Esophagus muscularis mucosa (tissue), 4 donors: ENCODE results near the gene MBTPS1. TPM values are rescaled to one million over a fixed set of nuclear protein-coding genes. Genes with fewer than 3 reads are reported as not detected.

Source experiments
- DNase-seq: peaks from one replicate; pipeline ENCODE4 v3.0.0-alpha.2; 2017; ENCODE audit errors: extremely low spot score
- H3K27ac ChIP-seq, 4 donors: fragments of 200-600 bp; sonication (generic); replicated peaks in 1 of 4; 1 replicate in 3 of 4; 2 replicates in 1 of 4; pipeline ENCODE4 v1.5.1; 2016 to 2019; ENCODE audit warnings: mild to moderate bottlenecking in 1 of 4
- H3K27me3 ChIP-seq, 4 donors: fragments of 200-600 bp; sonication (generic); one replicate each; pipeline versions ENCODE4 v1.5.1 to v1.6.0; 2016 to 2019
- H3K36me3 ChIP-seq, 4 donors: fragments of 200-600 bp; sonication (generic); one replicate each; pipeline ENCODE4 v1.5.1; 2016 to 2019
- H3K4me1 ChIP-seq, 4 donors: fragments of 200-600 bp; sonication (generic); one replicate each; pipeline ENCODE4 v1.5.1; 2016 to 2019
- H3K4me3 ChIP-seq, 4 donors: fragments of 200-600 bp; sonication (generic); 1 replicate in 2 of 4; 2 replicates in 2 of 4; pipeline ENCODE4 v1.5.1; 2016 to 2019; ENCODE audit warnings: mild to moderate bottlenecking in 4 of 4, moderate library complexity in 1 of 4
- H3K9me3 ChIP-seq, 4 donors: fragments of 200-600 bp; sonication (generic); 1 replicate in 3 of 4; 2 replicates in 1 of 4; pipeline ENCODE4 v1.5.1; 2016 to 2019
- CTCF ChIP-seq, 3 experiments: fragments of 200-600 bp in 2 of 3; fragments of 450-650 bp in 1 of 3; sonication (generic) in 2 of 3; IDR thresholded peaks; one replicate each; pipeline ENCODE4 v1.5.1; 2017 to 2019; ENCODE audit warnings: antibody characterized with exemption in 3 of 3, mild to moderate bottlenecking in 2 of 3, moderate library complexity in 1 of 3
- EP300 ChIP-seq: sonication (generic); formaldehyde crosslinking; IDR thresholded peaks from one replicate; pipeline ENCODE4 v1.6.1; 2017; ENCODE audit warnings: antibody characterized with exemption
- POLR2A ChIP-seq: fragments of 450-650 bp; IDR thresholded peaks from one replicate; pipeline ENCODE4 v1.6.1; 2017; ENCODE audit warnings: antibody characterized with exemption, moderate library complexity, mild to moderate bottlenecking, low read depth
- POLR2AphosphoS5 ChIP-seq, 2 donors: sonication (generic); formaldehyde crosslinking; IDR thresholded peaks; one replicate each; pipeline ENCODE4 v1.6.1; 2017; ENCODE audit warnings: antibody characterized with exemption in 2 of 2
- WGBS: methylation state at CpG from one replicate; pipeline ENCODE4 v1.1.5; 2018; 5-methylcytosine and 5-hydroxymethylcytosine counted together
- intact Hi-C: fragments of 100-400 bp; cut with DNase I; formaldehyde crosslinking; loops from one replicate; pipeline ENCODE4 v1.15.1; 2023
- total RNA-seq, 4 donors: library from RNA; depleted of rRNA; stranded (reverse); fragments of >200 nt; gene quantifications; one replicate each; pipeline versions ENCODE4 v1.1.0 to v1.2.1, GENCODE V29; 2016

Gene MBTPS1
- total RNA-seq, 4 donors from 2014 or later = 72.4 to 86.6 (median 82.6) TPM

- H3K9me3 ChIP-seq = no peaks in the 10 kb centered on the region
- H3K36me3 ChIP-seq = no peaks in the 10 kb centered on the region
- H3K27me3 ChIP-seq = no peaks in the 10 kb centered on the region
- no peak overlapping the region for H3K27ac ChIP-seq
- H3K4me1 ChIP-seq = peaks cover 2 to 8% (median 4%) of the 10 kb centered on the region in 4 donors
- DNase-seq = no peak
- TF ChIP-seq POLR2AphosphoS5 (IDR thresholded peaks at IDR 0.05) = no peak
- no peak for TF ChIP-seq EP300
- TF ChIP-seq CTCF (IDR thresholded peaks at IDR 0.05) = no peak
- no peak for TF ChIP-seq POLR2A
- H3K4me3 ChIP-seq = no peak overlapping the region
- intact Hi-C loops = no loop called here
- WGBS = 64% methylated on average over 2 of the region's 2 CpGs
Observed at GRCh38 chr16:84138500-84138823, 21.7 kb upstream of the MBTPS1 start.

- H3K27me3 ChIP-seq = no peaks in the 10 kb centered on the region
- DNase-seq = no peak
- no peaks in the 10 kb centered on the region for H3K9me3 ChIP-seq
- WGBS = 95% methylated on average over 7 of the region's 7 CpGs
- H3K4me1 ChIP-seq = peaks cover 0 to 7% (median 2%) of the 10 kb centered on the region in 4 donors
- TF ChIP-seq EP300 = no peak
- no peak for TF ChIP-seq POLR2A
- TF ChIP-seq POLR2AphosphoS5 (IDR thresholded peaks at IDR 0.05) = no peak
- TF ChIP-seq CTCF (IDR thresholded peaks at IDR 0.05) = no peak
- H3K4me3 ChIP-seq = no peak overlapping the region
- intact Hi-C loops = no loop called here
- H3K36me3 ChIP-seq = no peaks in the 10 kb centered on the region
- H3K27ac ChIP-seq = no peak overlapping the region
Observed at GRCh38 chr16:84137769-84138357, 21.1 kb upstream of the MBTPS1 start.

- no peak overlapping the region for H3K27ac ChIP-seq
- intact Hi-C loops = no loop called here
- TF ChIP-seq CTCF (IDR thresholded peaks at IDR 0.05) (no peak), POLR2A (no peak), EP300 (no peak), POLR2AphosphoS5 (IDR thresholded peaks at IDR 0.05) (no peak)
- no peaks in the 10 kb centered on the region for H3K36me3 ChIP-seq
- no peaks in the 10 kb centered on the region for H3K27me3 ChIP-seq
- H3K4me3 ChIP-seq = no peak overlapping the region
- DNase-seq = no peak
- peaks cover 0 to 7% (median 2%) of the 10 kb centered on the region in 4 donors for H3K4me1 ChIP-seq
- 82% methylated on average over 8 of the region's 8 CpGs for WGBS
- no peaks in the 10 kb centered on the region for H3K9me3 ChIP-seq
Observed at GRCh38 chr16:84137287-84137686, 20.5 kb upstream of the MBTPS1 start.

GRCh38 chr16:84136331-84137125, 19.8 kb upstream of the MBTPS1 start:
- Histone ChIP-seq H3K4me1 (peaks cover 0 to 7% (median 2%) of the 10 kb centered on the region in 4 donors), H3K27me3 (no peaks in the 10 kb centered on the region), H3K4me3 (no peak overlapping the region), H3K9me3 (no peaks in the 10 kb centered on the region), H3K36me3 (no peaks in the 10 kb centered on the region), H3K27ac (no peak overlapping the region)
- intact Hi-C loops = no loop called here
- TF ChIP-seq POLR2A (no peak), POLR2AphosphoS5 (IDR thresholded peaks at IDR 0.05) (no peak), EP300 (no peak), CTCF (IDR thresholded peaks at IDR 0.05) (no peak)
- 87% methylated on average over 10 of the region's 11 CpGs for WGBS
- no peak for DNase-seq
